WTC11 (cell line): ENCODE results near the gene EXOC1. TPM values are rescaled to one million over a fixed set of nuclear protein-coding genes. Genes with fewer than 3 reads are reported as not detected.

Experiments used
- ATAC-seq: fragments of 200-7000 bp; cut with Tn5 transposase; 2 replicates; pipeline ENCODE4 v1.10.0; 2021; ENCODE audit warnings: mild to moderate bottlenecking, moderate library complexity
- CTCF ChIA-PET: fragments of 300-600 bp; sonication (Branson Sonifier 250); formaldehyde crosslinking; loops from one replicate; lab custom pipeline; 2021; ENCODE audit warnings: antibody characterized with exemption; lab: Charles Lee
- POLR2A ChIA-PET: fragments of 350-600 bp; sonication (Branson Sonifier 250); formaldehyde crosslinking; loops from one replicate; lab custom pipeline; 2021; ENCODE audit warnings: antibody characterized with exemption; lab: Charles Lee
- DNase-seq: peaks from one replicate; pipeline ENCODE4 v3.0.0; 2021; ENCODE audit warnings: low spot score
- H3K27ac Mint-ChIP-seq: 2 replicates; pipeline ENCODE4 v1.8.0; 2021; ENCODE audit warnings: mixed read lengths
- H3K27me3 Mint-ChIP-seq: 2 replicates; pipeline ENCODE4 v1.8.0; 2021; ENCODE audit warnings: low read depth, mild to moderate bottlenecking, moderate library complexity, mixed read lengths
- H3K36me3 Mint-ChIP-seq: 2 replicates; pipeline ENCODE4 v1.8.0; 2021; ENCODE audit warnings: mixed read lengths
- H3K4me1 Mint-ChIP-seq: 2 replicates; pipeline ENCODE4 v1.8.0; 2022; ENCODE audit warnings: mixed read lengths
- H3K4me3 Mint-ChIP-seq: 2 replicates; pipeline ENCODE4 v1.8.0; 2021; ENCODE audit warnings: mild to moderate bottlenecking, moderate library complexity, mixed read lengths
- H3K9me3 Mint-ChIP-seq: 2 replicates; pipeline ENCODE4 v1.8.0; 2021; ENCODE audit warnings: mixed read lengths
- ATF1 ChIP-seq: sonication (generic); formaldehyde crosslinking; IDR thresholded peaks from 2 replicates; pipeline ENCODE4 v1.8.1; 2023; ENCODE audit warnings: mild to moderate bottlenecking, moderate library complexity, missing genetic modification reagents
- ATF3 ChIP-seq: sonication (generic); formaldehyde crosslinking; conservative IDR thresholded peaks from 2 replicates; pipeline ENCODE4 v1.8.1; 2022; ENCODE audit warnings: mild to moderate bottlenecking, missing genetic modification reagents
- ATF6 ChIP-seq: sonication (generic); formaldehyde crosslinking; IDR thresholded peaks from 2 replicates; pipeline ENCODE4 v1.8.1; 2023; ENCODE audit warnings: mild to moderate bottlenecking, missing genetic modification reagents
- EMX1 ChIP-seq: fragments of 250-450 bp; sonication (Bioruptor Pico); IDR thresholded peaks from 2 replicates; pipeline ENCODE4 v1.8.0; 2021; ENCODE audit warnings: mild to moderate bottlenecking
- ESRRA ChIP-seq: sonication (generic); formaldehyde crosslinking; IDR thresholded peaks from 2 replicates; pipeline ENCODE4 v1.8.1; 2022; ENCODE audit warnings: mild to moderate bottlenecking, missing genetic modification reagents, borderline replicate concordance
- ETV6 ChIP-seq: sonication (generic); formaldehyde crosslinking; IDR thresholded peaks from 2 replicates; pipeline ENCODE4 v1.8.1; 2022; ENCODE audit warnings: mild to moderate bottlenecking, missing genetic modification reagents
- GRHL2 ChIP-seq: fragments of 250-450 bp; sonication (Bioruptor Pico); IDR thresholded peaks from 2 replicates; pipeline ENCODE4 v1.8.0; 2022; ENCODE audit warnings: mild to moderate bottlenecking, moderate library complexity; ENCODE audit not compliant: insufficient replicate concordance, severe bottlenecking
- GTF2I ChIP-seq: fragments of 250-450 bp; sonication (Bioruptor Pico); conservative IDR thresholded peaks from 2 replicates; pipeline ENCODE4 v1.4.0; 2021; ENCODE audit warnings: mild to moderate bottlenecking
- HMGA2 ChIP-seq: fragments of 250-450 bp; sonication (Bioruptor Pico); IDR thresholded peaks from 2 replicates; pipeline ENCODE4 v1.4.0; 2021; ENCODE audit warnings: mild to moderate bottlenecking, moderate library complexity
- HMGXB4 ChIP-seq: sonication (generic); formaldehyde crosslinking; IDR thresholded peaks from 2 replicates; pipeline ENCODE4 v1.8.1; 2023; ENCODE audit warnings: mild to moderate bottlenecking, moderate library complexity, missing genetic modification reagents
- JAZF1 ChIP-seq: fragments of 250-450 bp; sonication (Bioruptor Pico); IDR thresholded peaks from 2 replicates; pipeline ENCODE4 v1.9.0; 2021; ENCODE audit warnings: moderate library complexity, mild to moderate bottlenecking, inconsistent platforms
- MYBL2 ChIP-seq: sonication (generic); formaldehyde crosslinking; IDR thresholded peaks from 2 replicates; pipeline ENCODE4 v1.8.1; 2023; ENCODE audit warnings: mild to moderate bottlenecking, moderate library complexity, missing genetic modification reagents
- NFYB ChIP-seq: sonication (generic); formaldehyde crosslinking; conservative IDR thresholded peaks from 2 replicates; pipeline ENCODE4 v1.8.0; 2022; ENCODE audit warnings: low read depth, missing genetic modification reagents
- NR1H2 ChIP-seq: sonication (generic); formaldehyde crosslinking; IDR thresholded peaks from 2 replicates; pipeline ENCODE4 v1.9.0; 2021; ENCODE audit warnings: mild to moderate bottlenecking, moderate library complexity, missing genetic modification reagents
- PRDM15 ChIP-seq: sonication (generic); formaldehyde crosslinking; IDR thresholded peaks from 2 replicates; pipeline ENCODE4 v1.8.0; 2022; ENCODE audit warnings: missing genetic modification reagents
- PREB ChIP-seq: sonication (generic); formaldehyde crosslinking; IDR thresholded peaks from 2 replicates; pipeline ENCODE4 v1.8.1; 2022; ENCODE audit warnings: mild to moderate bottlenecking, missing genetic modification reagents, moderate library complexity, borderline replicate concordance
- RORB ChIP-seq: fragments of 250-450 bp; sonication (Bioruptor Pico); IDR thresholded peaks from 2 replicates; pipeline ENCODE4 v1.9.0; 2021; ENCODE audit warnings: mild to moderate bottlenecking
- SOX15 ChIP-seq: fragments of 250-450 bp; sonication (Bioruptor Pico); IDR thresholded peaks from 2 replicates; pipeline ENCODE4 v1.9.0; 2021; ENCODE audit warnings: mild to moderate bottlenecking
- TP53 ChIP-seq: sonication (generic); formaldehyde crosslinking; IDR thresholded peaks from 2 replicates; pipeline ENCODE4 v1.8.1; 2023; ENCODE audit warnings: mild to moderate bottlenecking, missing genetic modification reagents
- ZBTB21 ChIP-seq: sonication (generic); formaldehyde crosslinking; IDR thresholded peaks from 2 replicates; pipeline ENCODE4 v1.8.1; 2023; ENCODE audit warnings: mild to moderate bottlenecking, missing genetic modification reagents, borderline replicate concordance
- ZNF121 ChIP-seq: sonication (generic); formaldehyde crosslinking; IDR thresholded peaks from 2 replicates; pipeline ENCODE4 v1.8.0; 2023; ENCODE audit warnings: missing genetic modification reagents
- ZNF281 ChIP-seq: sonication (generic); formaldehyde crosslinking; IDR thresholded peaks from 2 replicates; pipeline ENCODE4 v1.8.0; 2023; ENCODE audit warnings: mild to moderate bottlenecking, missing genetic modification reagents
- ZNF423 ChIP-seq: fragments of 250-450 bp; sonication (Bioruptor Pico); IDR thresholded peaks from 2 replicates; pipeline ENCODE4 v2.1.2; 2022; ENCODE audit warnings: mild to moderate bottlenecking, moderate library complexity
- total RNA-seq: library from RNA; stranded (reverse); gene quantifications from 3 replicates; pipeline ENCODE4 v1.2.3, GENCODE V29; 2021

The EXOC1 gene
- total RNA-seq, 1 experiment from 2014 or later = 19.0 TPM

GRCh38 chr4:55830048-55830447 is 23.4 kb upstream of the EXOC1 start:
- no peak for TF ChIP-seq ATF3 (CRISPR knock-in tag)
- TF ChIP-seq ZNF121 = no peak
- TF ChIP-seq HMGXB4 (CRISPR knock-in tag) = no peak
- no peak for TF ChIP-seq ATF6 (CRISPR knock-in tag)
- no peak for TF ChIP-seq ATF1 (CRISPR knock-in tag)
- TF ChIP-seq NR1H2 (CRISPR knock-in tag) = no peak
- no peak for TF ChIP-seq ESRRA (CRISPR knock-in tag)
- TF ChIP-seq RORB (CRISPR knock-in tag) = no peak
- no peak for TF ChIP-seq HMGA2
- TF ChIP-seq ZNF423 (CRISPR knock-in tag) = no peak
- no peak for TF ChIP-seq GTF2I
- TF ChIP-seq MYBL2 (CRISPR knock-in tag) = no peak
- no peak for TF ChIP-seq SOX15 (CRISPR knock-in tag)
- TF ChIP-seq GRHL2 (CRISPR knock-in tag) = no peak
- TF ChIP-seq, all 79 proteins: peak for 0
- Mint-ChIP-seq H3K36me3 (no peaks in the 10 kb centered on the region), H3K27me3 (peaks cover 15% of the 10 kb centered on the region), H3K4me1 (no peaks in the 10 kb centered on the region), H3K4me3 (no peak overlapping the region), H3K27ac (no peak overlapping the region), H3K9me3 (no peaks in the 10 kb centered on the region)
- ChIA-PET POLR2A (no interaction called here), CTCF (no interaction called here)
- ATAC-seq (no peak), DNase-seq (no peak)

GRCh38 chr4:55830716-55831115 is 22.7 kb upstream of the EXOC1 start:
- H3K36me3 Mint-ChIP-seq = no peaks in the 10 kb centered on the region
- H3K27ac Mint-ChIP-seq = no peak overlapping the region
- 0 out of 2 replicates have a peak, but pooled peaks cover 3% of the 10 kb centered on the region for H3K9me3 Mint-ChIP-seq
- DNase-seq (no peak), ATAC-seq (no peak)
- peaks cover 15% of the 10 kb centered on the region for H3K27me3 Mint-ChIP-seq
- POLR2A ChIA-PET = no interaction called here
- H3K4me1 Mint-ChIP-seq = no peaks in the 10 kb centered on the region
- no peak overlapping the region for H3K4me3 Mint-ChIP-seq
- CTCF ChIA-PET = no interaction called here
- TF ChIP-seq ZNF281 (CRISPR knock-in tag) = no peak
- no peak for TF ChIP-seq ZBTB21 (CRISPR knock-in tag)
- TF ChIP-seq PRDM15 (CRISPR knock-in tag) = no peak
- TF ChIP-seq TP53 (CRISPR knock-in tag) = no peak
- TF ChIP-seq ETV6 (CRISPR knock-in tag) = no peak
- TF ChIP-seq PREB (CRISPR knock-in tag) = no peak
- no peak for TF ChIP-seq EMX1 (CRISPR knock-in tag)
- TF ChIP-seq RORB (CRISPR knock-in tag) = no peak
- no peak for TF ChIP-seq NFYB (CRISPR knock-in tag)
- no peak for TF ChIP-seq JAZF1 (CRISPR knock-in tag)
